HepG2 (cell line): Measurements from ENCODE around the gene TCF19. TPM values are rescaled to one million over a fixed set of nuclear protein-coding genes. Genes with fewer than 3 reads are reported as not detected.

ENCODE experiments used
- ARNT2 ChIP-seq: sonication (generic); formaldehyde crosslinking; IDR thresholded peaks from 2 replicates; pipeline ENCODE4 v1.8.0; 2022; ENCODE audit warnings: mild to moderate bottlenecking, low read depth, missing genetic modification reagents, moderate library complexity
- BRCA1 ChIP-seq: sonication (generic); formaldehyde crosslinking; IDR thresholded peaks from 2 replicates; pipeline ENCODE4 v1.4.0; 2020; ENCODE audit warnings: missing genetic modification reagents
- MED1 ChIP-seq: sonication (generic); formaldehyde crosslinking; IDR thresholded peaks from 2 replicates; pipeline ENCODE4 v1.4.0; 2020; ENCODE audit warnings: missing genetic modification reagents
- SP140L ChIP-seq: sonication (generic); formaldehyde crosslinking; IDR thresholded peaks from 2 replicates; pipeline ENCODE4 v1.4.0; 2020; ENCODE audit warnings: missing genetic modification reagents, borderline replicate concordance
- ZNF326 ChIP-seq: sonication (generic); formaldehyde crosslinking; IDR thresholded peaks from 2 replicates; pipeline ENCODE4 v1.4.0; 2020; ENCODE audit warnings: missing genetic modification reagents, borderline replicate concordance
- ZNF350 ChIP-seq: sonication (generic); formaldehyde crosslinking; IDR thresholded peaks from 2 replicates; pipeline ENCODE4 v1.4.0; 2020; ENCODE audit warnings: mild to moderate bottlenecking, low read depth, missing genetic modification reagents, borderline replicate concordance
- ZNF451 ChIP-seq: sonication (generic); formaldehyde crosslinking; IDR thresholded peaks from 2 replicates; pipeline ENCODE4 v1.5.0; 2020; ENCODE audit warnings: mild to moderate bottlenecking, missing genetic modification reagents
- ZNF878 ChIP-seq: sonication (generic); formaldehyde crosslinking; IDR thresholded peaks from 2 replicates; pipeline ENCODE4 v1.8.1; 2023; ENCODE audit warnings: mild to moderate bottlenecking, missing genetic modification reagents, moderate library complexity
- ZZZ3 ChIP-seq: sonication (generic); formaldehyde crosslinking; IDR thresholded peaks from 2 replicates; pipeline ENCODE4 v1.4.0; 2020; ENCODE audit warnings: missing genetic modification reagents, mild to moderate bottlenecking, borderline replicate concordance
- polyA plus RNA-seq, 8 experiments: library from polyadenylated mRNA; depleted of rRNA in 3 of 8; stranded (reverse) in 7 of 8; unstranded in 1 of 8; fragments of >200 nt; fragmentation: Illumina TruSeq in 4 of 8; extraction: Trizol in 4 of 8; gene quantifications; 2 replicates each; pipeline versions ENCODE4 v1.2.1 to v1.2.3, GENCODE V29; 2011 to 2016; ENCODE audit warnings: low read depth in 4 of 8, missing spikeins in 1 of 8, mixed read lengths in 1 of 8; ENCODE audit not compliant: insufficient read depth in 1 of 8
- total RNA-seq, 5 experiments: library from RNA; depleted of rRNA; stranded (reverse); fragments of >200 nt; fragmentation: Illumina TruSeq; extraction: Trizol; gene quantifications; 2 replicates each; pipeline ENCODE4 v1.2.3, GENCODE V29; 2016; ENCODE audit warnings: low read depth in 1 of 5
- TF ChIP-seq, protein P1 (sequence below): sonication (generic); formaldehyde crosslinking; IDR thresholded peaks from 2 replicates; pipeline ENCODE4 v1.8.1; 2022; ENCODE audit warnings: low read depth, mild to moderate bottlenecking, missing genetic modification reagents
- TF ChIP-seq, protein P2 (sequence below): sonication (generic); formaldehyde crosslinking; IDR thresholded peaks from 2 replicates; pipeline ENCODE4 v1.5.0; 2020; ENCODE audit warnings: mild to moderate bottlenecking, missing genetic modification reagents
- TF ChIP-seq, protein P3 (sequence below): sonication (generic); formaldehyde crosslinking; IDR thresholded peaks from 2 replicates; pipeline ENCODE4 v1.4.0; 2020; ENCODE audit warnings: missing genetic modification reagents
- TF ChIP-seq, protein P4 (sequence below): sonication (generic); formaldehyde crosslinking; IDR thresholded peaks from 2 replicates; pipeline ENCODE4 v1.4.0; 2020; ENCODE audit warnings: mild to moderate bottlenecking, missing genetic modification reagents
- TF ChIP-seq, protein P5 (sequence below): sonication (generic); formaldehyde crosslinking; IDR thresholded peaks from 2 replicates; pipeline ENCODE4 v1.4.0; 2020; ENCODE audit warnings: missing genetic modification reagents, mild to moderate bottlenecking, borderline replicate concordance

TCF19 gene
- total and polyA plus RNA-seq, 2 of the 13 experiments (the other 11 are each of a cell fraction or from before 2014, with no cell fraction given), result 4.9 to 22.2 TPM

DNA sequence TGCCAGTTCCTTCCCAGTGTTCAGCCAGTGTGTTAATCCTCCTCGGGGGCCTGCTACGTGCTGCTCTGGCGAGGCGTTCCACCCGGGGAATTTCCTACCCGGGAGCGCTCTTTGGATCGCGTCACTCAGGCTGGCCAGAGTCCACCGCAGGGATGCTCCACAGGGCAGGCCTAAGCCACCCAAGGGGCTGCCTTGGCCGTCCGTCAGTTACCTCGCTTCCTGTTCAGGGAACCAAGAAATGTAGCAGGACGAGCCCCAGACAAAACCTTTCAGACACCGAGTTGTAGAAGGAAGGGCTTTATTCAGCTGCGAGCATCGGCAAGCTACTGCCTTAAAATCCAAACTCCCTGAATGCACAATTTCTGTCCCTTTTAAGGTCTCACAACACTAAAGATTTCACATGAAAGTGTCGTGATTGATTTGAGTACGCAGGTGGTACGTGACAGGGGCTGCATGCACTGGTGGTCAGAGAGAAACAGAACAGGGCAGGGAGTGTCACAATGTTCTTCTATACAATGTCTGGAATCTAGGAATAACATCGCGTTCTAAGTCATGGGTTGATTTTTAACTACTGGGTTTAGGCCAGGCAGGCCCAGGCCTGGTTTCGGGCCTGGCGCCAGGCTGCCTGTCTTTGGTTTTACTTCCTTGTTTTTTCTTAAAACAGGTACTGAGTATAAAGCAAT, 27.8 kb downstream of the TCF19 start (continued):
- TF ChIP-seq, protein P1, sequence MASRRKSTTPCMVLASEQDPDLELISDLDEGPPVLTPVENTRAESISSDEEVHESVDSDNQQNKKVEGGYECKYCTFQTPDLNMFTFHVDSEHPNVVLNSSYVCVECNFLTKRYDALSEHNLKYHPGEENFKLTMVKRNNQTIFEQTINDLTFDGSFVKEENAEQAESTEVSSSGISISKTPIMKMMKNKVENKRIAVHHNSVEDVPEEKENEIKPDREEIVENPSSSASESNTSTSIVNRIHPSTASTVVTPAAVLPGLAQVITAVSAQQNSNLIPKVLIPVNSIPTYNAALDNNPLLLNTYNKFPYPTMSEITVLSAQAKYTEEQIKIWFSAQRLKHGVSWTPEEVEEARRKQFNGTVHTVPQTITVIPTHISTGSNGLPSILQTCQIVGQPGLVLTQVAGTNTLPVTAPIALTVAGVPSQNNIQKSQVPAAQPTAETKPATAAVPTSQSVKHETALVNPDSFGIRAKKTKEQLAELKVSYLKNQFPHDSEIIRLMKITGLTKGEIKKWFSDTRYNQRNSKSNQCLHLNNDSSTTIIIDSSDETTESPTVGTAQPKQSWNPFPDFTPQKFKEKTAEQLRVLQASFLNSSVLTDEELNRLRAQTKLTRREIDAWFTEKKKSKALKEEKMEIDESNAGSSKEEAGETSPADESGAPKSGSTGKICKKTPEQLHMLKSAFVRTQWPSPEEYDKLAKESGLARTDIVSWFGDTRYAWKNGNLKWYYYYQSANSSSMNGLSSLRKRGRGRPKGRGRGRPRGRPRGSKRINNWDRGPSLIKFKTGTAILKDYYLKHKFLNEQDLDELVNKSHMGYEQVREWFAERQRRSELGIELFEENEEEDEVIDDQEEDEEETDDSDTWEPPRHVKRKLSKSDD (CRISPR knock-in tag), result no peak
- TF ChIP-seq BRCA1 (CRISPR knock-in tag), result peak; percentile 66
- peak; percentile 70; the same call in 1 of the 2 replicates for TF ChIP-seq MED1 (CRISPR knock-in tag)
- TF ChIP-seq ZNF451, result peak; percentile 73; the same call in 1 of the 2 replicates
- TF ChIP-seq, protein P2, sequence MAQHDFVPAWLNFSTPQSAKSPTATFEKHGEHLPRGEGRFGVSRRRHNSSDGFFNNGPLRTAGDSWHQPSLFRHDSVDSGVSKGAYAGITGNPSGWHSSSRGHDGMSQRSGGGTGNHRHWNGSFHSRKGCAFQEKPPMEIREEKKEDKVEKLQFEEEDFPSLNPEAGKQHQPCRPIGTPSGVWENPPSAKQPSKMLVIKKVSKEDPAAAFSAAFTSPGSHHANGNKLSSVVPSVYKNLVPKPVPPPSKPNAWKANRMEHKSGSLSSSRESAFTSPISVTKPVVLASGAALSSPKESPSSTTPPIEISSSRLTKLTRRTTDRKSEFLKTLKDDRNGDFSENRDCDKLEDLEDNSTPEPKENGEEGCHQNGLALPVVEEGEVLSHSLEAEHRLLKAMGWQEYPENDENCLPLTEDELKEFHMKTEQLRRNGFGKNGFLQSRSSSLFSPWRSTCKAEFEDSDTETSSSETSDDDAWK, result no peak
- no peak for TF ChIP-seq ARNT2 (CRISPR knock-in tag)
- no peak for TF ChIP-seq ZZZ3 (CRISPR knock-in tag)
- TF ChIP-seq, protein P3, sequence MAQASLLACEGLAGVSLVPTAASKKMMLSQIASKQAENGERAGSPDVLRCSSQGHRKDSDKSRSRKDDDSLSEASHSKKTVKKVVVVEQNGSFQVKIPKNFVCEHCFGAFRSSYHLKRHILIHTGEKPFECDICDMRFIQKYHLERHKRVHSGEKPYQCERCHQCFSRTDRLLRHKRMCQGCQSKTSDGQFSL (CRISPR knock-in tag), result no peak
- TF ChIP-seq ZNF350, result peak; percentile 81; the same call in 1 of the 2 replicates
- TF ChIP-seq ZNF326 (CRISPR knock-in tag), result no peak
- TF ChIP-seq, protein P4, sequence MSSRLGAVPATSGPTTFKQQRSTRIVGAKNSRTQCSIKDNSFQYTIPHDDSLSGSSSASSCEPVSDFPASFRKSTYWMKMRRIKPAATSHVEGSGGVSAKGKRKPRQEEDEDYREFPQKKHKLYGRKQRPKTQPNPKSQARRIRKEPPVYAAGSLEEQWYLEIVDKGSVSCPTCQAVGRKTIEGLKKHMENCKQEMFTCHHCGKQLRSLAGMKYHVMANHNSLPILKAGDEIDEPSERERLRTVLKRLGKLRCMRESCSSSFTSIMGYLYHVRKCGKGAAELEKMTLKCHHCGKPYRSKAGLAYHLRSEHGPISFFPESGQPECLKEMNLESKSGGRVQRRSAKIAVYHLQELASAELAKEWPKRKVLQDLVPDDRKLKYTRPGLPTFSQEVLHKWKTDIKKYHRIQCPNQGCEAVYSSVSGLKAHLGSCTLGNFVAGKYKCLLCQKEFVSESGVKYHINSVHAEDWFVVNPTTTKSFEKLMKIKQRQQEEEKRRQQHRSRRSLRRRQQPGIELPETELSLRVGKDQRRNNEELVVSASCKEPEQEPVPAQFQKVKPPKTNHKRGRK, result 0 out of 2 replicates have a peak, but pooled peaks have one; percentile 79
- no peak for TF ChIP-seq SP140L
- TF ChIP-seq ZNF878 (CRISPR knock-in tag), result 0 out of 2 replicates have a peak, but pooled peaks have one; percentile 57
- TF ChIP-seq, protein P5, sequence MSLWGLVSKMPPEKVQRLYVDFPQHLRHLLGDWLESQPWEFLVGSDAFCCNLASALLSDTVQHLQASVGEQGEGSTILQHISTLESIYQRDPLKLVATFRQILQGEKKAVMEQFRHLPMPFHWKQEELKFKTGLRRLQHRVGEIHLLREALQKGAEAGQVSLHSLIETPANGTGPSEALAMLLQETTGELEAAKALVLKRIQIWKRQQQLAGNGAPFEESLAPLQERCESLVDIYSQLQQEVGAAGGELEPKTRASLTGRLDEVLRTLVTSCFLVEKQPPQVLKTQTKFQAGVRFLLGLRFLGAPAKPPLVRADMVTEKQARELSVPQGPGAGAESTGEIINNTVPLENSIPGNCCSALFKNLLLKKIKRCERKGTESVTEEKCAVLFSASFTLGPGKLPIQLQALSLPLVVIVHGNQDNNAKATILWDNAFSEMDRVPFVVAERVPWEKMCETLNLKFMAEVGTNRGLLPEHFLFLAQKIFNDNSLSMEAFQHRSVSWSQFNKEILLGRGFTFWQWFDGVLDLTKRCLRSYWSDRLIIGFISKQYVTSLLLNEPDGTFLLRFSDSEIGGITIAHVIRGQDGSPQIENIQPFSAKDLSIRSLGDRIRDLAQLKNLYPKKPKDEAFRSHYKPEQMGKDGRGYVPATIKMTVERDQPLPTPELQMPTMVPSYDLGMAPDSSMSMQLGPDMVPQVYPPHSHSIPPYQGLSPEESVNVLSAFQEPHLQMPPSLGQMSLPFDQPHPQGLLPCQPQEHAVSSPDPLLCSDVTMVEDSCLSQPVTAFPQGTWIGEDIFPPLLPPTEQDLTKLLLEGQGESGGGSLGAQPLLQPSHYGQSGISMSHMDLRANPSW, result no peak
